BE2C (cell line): ENCODE results near the gene MON1A.

Experiments used
- DNase-seq: peaks from one replicate; pipeline ENCODE4 v3.0.0-alpha.2; 2020
- H3K27me3 ChIP-seq: fragments of 250-450 bp; sonication (Bioruptor Pico); 2 replicates; pipeline ENCODE4 v1.5.1; 2020; ENCODE audit warnings: mild to moderate bottlenecking
- H3K36me3 ChIP-seq: fragments of 250-450 bp; sonication (Bioruptor Pico); 2 replicates; pipeline ENCODE4 v1.5.1; 2020; ENCODE audit warnings: mild to moderate bottlenecking
- H3K4me1 ChIP-seq: fragments of 250-450 bp; sonication (Bioruptor Pico); 2 replicates; pipeline ENCODE4 v1.5.1; 2020
- H3K4me3 ChIP-seq: 2 replicates; pipeline ENCODE4 v1.5.1; 2011; ENCODE audit warnings: low read depth, low read length
- H3K9me3 ChIP-seq: fragments of 250-450 bp; sonication (Bioruptor Pico); 2 replicates; pipeline ENCODE4 v1.5.1; 2020
- TF ChIP-seq, protein P1 (sequence below): IDR thresholded peaks from 2 replicates; pipeline ENCODE4 v1.5.1; 2012; ENCODE audit warnings: mild to moderate bottlenecking, low read depth, low read length

The MON1A gene

DNA sequence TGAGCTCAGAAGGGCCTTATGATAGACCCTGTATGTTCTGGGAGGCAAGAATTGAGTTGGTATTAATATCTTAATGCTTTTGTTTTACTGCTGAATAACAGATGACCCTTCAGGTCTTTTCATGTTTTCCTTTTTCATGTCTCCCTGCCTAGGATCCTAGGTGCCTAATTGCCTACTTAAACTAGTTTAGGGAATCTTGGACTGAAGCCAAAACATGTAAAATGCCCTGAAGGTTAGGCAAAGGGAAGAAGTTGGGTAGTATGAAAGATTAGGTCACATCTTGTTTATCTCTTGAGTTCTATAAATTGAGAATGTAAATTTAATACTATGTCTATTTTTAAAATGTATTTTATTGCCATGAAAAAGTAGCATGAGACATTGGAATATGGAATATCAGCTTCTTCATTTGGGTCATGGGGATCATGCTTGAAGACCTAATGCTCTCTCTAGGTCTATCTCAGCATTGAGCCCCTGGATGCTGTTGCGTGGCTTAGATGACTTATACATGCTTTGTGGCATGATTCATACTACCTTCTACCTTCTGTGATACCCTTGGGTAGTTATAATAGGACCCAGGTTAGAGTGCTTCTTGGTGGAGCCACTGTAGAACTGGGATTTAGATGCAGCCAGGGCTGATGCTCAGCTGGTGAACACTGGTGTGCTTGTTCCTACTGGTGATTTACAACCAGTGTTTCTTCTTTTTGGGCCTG is 36.8 kb upstream of the MON1A start:
- Histone ChIP-seq H3K27me3 (no peaks in the 10 kb centered on the region), H3K9me3 (no peaks in the 10 kb centered on the region), H3K36me3 (no peaks in the 10 kb centered on the region; the same call in 1 of the 2 replicates), H3K4me3 (no peak overlapping the region), H3K4me1 (no peaks in the 10 kb centered on the region)
- no peak for DNase-seq
- TF ChIP-seq, protein P1, sequence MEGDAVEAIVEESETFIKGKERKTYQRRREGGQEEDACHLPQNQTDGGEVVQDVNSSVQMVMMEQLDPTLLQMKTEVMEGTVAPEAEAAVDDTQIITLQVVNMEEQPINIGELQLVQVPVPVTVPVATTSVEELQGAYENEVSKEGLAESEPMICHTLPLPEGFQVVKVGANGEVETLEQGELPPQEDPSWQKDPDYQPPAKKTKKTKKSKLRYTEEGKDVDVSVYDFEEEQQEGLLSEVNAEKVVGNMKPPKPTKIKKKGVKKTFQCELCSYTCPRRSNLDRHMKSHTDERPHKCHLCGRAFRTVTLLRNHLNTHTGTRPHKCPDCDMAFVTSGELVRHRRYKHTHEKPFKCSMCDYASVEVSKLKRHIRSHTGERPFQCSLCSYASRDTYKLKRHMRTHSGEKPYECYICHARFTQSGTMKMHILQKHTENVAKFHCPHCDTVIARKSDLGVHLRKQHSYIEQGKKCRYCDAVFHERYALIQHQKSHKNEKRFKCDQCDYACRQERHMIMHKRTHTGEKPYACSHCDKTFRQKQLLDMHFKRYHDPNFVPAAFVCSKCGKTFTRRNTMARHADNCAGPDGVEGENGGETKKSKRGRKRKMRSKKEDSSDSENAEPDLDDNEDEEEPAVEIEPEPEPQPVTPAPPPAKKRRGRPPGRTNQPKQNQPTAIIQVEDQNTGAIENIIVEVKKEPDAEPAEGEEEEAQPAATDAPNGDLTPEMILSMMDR, result no peak

DNA sequence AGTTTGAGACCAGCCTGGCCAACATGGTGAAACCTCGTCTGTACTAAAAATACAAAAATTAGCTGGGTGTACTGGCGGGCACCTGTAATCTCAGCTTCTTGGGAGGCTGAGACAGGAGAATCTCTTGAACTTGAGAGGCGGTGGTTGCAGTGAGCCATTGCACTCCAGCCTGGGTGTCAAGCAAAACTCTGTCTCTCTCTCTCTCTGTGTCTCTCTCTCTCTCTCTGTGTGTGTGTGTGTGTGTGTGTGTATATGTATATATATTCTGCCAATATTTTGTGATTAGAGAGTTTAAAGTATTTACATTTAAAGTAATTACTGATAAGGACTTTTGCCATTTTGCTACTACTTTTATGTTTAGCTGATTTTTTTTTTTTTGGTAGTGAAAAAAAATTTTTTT is 26.0 kb upstream of the MON1A start:
- H3K4me1 ChIP-seq, result no peaks in the 10 kb centered on the region

DNA sequence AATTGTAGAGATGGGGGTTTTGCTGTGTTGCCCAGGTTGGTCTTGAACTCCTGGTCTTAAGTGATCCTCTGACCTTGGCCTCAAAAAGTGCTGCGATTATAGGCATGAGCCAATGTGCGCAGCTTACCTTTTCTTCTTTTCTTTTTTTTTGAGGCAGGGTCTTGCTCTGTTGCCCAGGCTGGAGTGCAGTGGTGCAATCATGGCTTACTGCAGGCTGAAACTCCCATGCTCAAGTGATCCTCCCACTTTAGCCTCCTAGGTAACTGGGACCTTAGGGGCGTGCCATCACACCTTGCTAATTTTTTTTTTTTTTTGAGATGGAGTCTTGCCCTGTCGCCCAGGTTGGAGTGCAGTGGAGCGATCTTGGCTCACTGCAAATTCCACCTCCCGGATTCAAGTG is 23.3 kb upstream of the MON1A start:
- H3K4me1 ChIP-seq, result no peaks in the 10 kb centered on the region
- TF ChIP-seq, protein P1, result no peak
- no peaks in the 10 kb centered on the region for H3K27me3 ChIP-seq
- no peak for DNase-seq
- H3K4me3 ChIP-seq, result no peak overlapping the region
- no peaks in the 10 kb centered on the region for H3K36me3 ChIP-seq
- no peaks in the 10 kb centered on the region for H3K9me3 ChIP-seq

More for the DNA sequence above, 26.0 kb upstream of the MON1A start:
- Histone ChIP-seq H3K9me3 (no peaks in the 10 kb centered on the region), H3K4me3 (no peak overlapping the region), H3K36me3 (no peaks in the 10 kb centered on the region), H3K27me3 (no peaks in the 10 kb centered on the region)
- DNase-seq, result no peak
- TF ChIP-seq, protein P1, result no peak

DNA sequence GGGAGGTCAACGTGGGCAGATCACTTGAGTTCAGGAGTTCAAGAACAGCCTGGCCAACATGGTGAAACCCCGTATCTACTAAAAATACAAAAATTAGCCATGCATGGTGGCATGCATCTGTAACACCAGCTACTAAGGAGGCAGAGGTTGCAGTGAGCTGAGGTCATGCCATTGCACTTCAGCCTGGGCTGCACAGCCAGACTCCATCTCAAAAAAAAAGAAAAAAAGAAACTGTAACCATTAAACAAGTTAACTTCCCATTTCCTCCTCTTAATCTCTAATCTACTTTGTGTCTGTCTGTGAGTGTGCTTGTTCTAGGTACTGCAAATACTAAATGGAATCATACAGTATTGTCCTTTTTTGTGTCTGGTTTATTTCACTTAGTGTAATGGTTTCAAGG is 13.0 kb upstream of the MON1A start:
- Histone ChIP-seq H3K9me3 (no peaks in the 10 kb centered on the region), H3K4me3 (no peak overlapping the region), H3K27me3 (no peaks in the 10 kb centered on the region), H3K36me3 (no peaks in the 10 kb centered on the region), H3K4me1 (no peaks in the 10 kb centered on the region)
- TF ChIP-seq, protein P1, result no peak
- no peak for DNase-seq

DNA sequence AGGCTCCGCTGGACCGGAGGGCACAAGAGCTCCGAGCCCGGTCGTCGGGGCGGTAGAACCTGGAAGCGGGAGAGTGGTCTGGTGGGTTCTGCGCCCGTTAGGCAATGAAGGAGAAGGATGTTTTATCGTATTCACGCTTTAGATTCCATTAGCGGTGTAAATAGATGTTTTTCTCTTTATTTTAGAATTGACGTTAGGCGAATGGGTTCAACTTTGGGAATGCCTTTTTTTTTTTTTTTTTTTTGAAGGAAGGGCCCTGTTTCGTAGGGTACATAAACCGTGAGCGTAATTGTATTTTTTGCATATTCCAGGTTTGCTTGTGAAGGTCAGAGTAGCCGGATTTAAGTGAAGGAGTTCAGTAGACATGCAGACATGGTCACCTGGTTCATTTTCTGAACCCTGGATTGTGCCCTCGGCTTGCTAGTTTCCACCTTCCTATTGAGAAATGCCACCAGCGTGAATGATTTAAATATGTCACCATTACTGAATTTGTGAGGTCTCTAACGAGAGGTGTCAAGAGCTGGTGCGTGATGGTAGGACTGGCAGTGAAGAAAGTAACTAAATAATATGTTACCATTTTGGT is 11.1 kb upstream of the MON1A start:
- H3K36me3 ChIP-seq, result no peaks in the 10 kb centered on the region
- DNase-seq, result no peak
- no peaks in the 10 kb centered on the region for H3K4me1 ChIP-seq
- H3K9me3 ChIP-seq, result no peaks in the 10 kb centered on the region
- peak overlapping the region; percentile 90 for H3K4me3 ChIP-seq
- TF ChIP-seq, protein P1, result no peak
- no peaks in the 10 kb centered on the region for H3K27me3 ChIP-seq
